GM12801 (cell line): Measurements from ENCODE around the gene ITGAV.

Source experiments
- CTCF ChIP-seq: IDR thresholded peaks from one replicate; pipeline ENCODE4 v1.5.1; 2011; ENCODE audit warnings: control low read depth; ENCODE audit not compliant: insufficient read length; ENCODE audit errors: extremely low read depth

Gene ITGAV

GRCh38 chr2:186582698-186583097 lies 7.2 kb upstream of the ITGAV start:
- no peak for TF ChIP-seq CTCF

GRCh38 chr2:186584053-186584452 lies 5.8 kb upstream of the ITGAV start:
- no peak for TF ChIP-seq CTCF

- no peak for TF ChIP-seq CTCF
Measured at GRCh38 chr2:186588421-186588820, 1.4 kb upstream of the ITGAV start.

GRCh38 chr2:186588940-186589611 lies 780 bp upstream of the ITGAV start:
- no peak for TF ChIP-seq CTCF

GRCh38 chr2:186590350-186590758 lies 498 bp downstream of the ITGAV start:
- TF ChIP-seq CTCF, result no peak

- no peak for TF ChIP-seq CTCF
Measured at GRCh38 chr2:186590759-186591505, 1.1 kb downstream of the ITGAV start.

- no peak for TF ChIP-seq CTCF
Measured at GRCh38 chr2:186591506-186591890, 1.6 kb downstream of the ITGAV start.
